Erythroblast (primary cell): ENCODE results near the gene CXCL14.

ENCODE experiments used
- GATA1 ChIP-seq: IDR thresholded peaks from 2 replicates; pipeline ENCODE4 v1.6.1; 2011; ENCODE audit warnings: low read depth, mild to moderate bottlenecking, control low read depth, low read length, moderate library complexity
- POLR2A ChIP-seq: IDR thresholded peaks from 2 replicates; pipeline ENCODE4 v1.6.1; 2011; ENCODE audit warnings: mild to moderate bottlenecking, low read length

DNA sequence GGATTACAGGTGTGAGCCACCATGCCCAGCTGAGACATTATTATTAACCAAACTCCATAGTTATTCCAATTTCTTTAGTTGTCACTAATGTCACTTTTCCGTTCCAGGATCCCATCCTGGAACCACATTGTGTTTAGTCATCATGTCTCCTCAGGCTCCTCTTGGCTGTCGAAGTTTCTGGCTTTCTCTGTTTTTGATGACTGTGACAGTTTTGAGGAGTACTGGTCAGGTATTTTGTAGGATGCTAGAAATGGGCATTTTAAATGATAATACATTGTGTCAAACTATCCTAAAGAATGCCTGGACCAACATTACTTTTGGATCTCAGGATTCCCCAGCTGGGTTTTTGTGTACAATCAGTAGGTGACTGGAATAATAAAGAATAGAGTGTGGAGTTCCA is 23.3 kb downstream of the CXCL14 start:
- no peak for TF ChIP-seq POLR2A
- no peak for TF ChIP-seq GATA1
